GM12875 (cell line): Measurements from ENCODE around the gene EPB41.

ENCODE experiments used
- H3K4me3 ChIP-seq: one replicate; pipeline ENCODE4 v1.5.1; 2011; ENCODE audit warnings: low read depth, low read length, control low read depth
- TF ChIP-seq, protein P1 (sequence below): IDR thresholded peaks from 2 replicates; pipeline ENCODE4 v1.5.1; 2011; ENCODE audit warnings: low read depth, mild to moderate bottlenecking, control low read depth, inconsistent platforms, low read length, moderate library complexity, borderline replicate concordance; ENCODE audit not compliant: insufficient read depth

The EPB41 gene

GRCh38 chr1:28913786-28914227, 562 bp upstream of the EPB41 start:
- TF ChIP-seq, protein P1, sequence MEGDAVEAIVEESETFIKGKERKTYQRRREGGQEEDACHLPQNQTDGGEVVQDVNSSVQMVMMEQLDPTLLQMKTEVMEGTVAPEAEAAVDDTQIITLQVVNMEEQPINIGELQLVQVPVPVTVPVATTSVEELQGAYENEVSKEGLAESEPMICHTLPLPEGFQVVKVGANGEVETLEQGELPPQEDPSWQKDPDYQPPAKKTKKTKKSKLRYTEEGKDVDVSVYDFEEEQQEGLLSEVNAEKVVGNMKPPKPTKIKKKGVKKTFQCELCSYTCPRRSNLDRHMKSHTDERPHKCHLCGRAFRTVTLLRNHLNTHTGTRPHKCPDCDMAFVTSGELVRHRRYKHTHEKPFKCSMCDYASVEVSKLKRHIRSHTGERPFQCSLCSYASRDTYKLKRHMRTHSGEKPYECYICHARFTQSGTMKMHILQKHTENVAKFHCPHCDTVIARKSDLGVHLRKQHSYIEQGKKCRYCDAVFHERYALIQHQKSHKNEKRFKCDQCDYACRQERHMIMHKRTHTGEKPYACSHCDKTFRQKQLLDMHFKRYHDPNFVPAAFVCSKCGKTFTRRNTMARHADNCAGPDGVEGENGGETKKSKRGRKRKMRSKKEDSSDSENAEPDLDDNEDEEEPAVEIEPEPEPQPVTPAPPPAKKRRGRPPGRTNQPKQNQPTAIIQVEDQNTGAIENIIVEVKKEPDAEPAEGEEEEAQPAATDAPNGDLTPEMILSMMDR: no peak
- peak overlapping the region; percentile 46 for H3K4me3 ChIP-seq

DNA sequence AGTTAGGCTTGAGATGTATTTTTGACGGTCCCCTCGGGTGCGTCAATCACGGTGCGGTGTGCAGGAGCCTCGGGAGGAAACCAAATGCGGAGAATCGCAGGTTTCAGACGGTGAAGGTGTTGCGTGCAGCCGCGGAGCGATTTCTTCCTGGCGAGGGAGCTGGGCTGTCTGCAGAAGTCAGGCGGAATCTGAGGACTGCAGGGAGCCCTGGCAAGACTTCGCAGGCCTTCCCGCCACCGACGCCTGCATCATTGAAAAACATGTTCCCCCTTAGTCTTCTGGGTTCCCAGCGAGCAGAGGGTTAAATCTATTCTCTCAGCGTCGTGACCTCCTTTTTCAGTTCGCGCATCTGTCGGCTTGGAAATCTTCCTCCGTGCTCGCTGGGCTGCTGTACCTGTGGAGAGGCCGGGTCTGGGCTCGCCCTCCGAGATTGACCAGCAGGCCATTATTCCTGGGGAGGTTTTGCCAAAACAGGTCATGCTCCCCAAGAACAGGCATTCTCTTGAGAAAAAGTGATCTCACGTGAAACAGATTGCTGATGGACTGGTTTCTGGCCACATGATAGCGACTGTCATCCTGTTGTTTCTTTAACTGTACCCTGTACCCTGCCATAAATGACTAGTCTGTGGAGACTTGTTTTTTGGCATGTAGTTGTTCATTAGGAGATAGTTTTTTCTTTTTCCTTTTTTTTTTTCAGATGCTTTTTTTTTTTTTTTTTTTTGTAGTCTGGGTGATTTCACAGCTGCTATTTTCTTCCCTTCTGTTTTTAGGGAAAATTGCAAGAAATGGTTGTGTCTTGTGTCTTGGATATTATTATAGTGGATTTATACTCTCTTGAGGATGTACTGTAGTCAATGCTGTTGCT, 894 bp downstream of the EPB41 start:
- TF ChIP-seq, protein P1: no peak
- H3K4me3 ChIP-seq: peak overlapping the region; percentile 51

DNA sequence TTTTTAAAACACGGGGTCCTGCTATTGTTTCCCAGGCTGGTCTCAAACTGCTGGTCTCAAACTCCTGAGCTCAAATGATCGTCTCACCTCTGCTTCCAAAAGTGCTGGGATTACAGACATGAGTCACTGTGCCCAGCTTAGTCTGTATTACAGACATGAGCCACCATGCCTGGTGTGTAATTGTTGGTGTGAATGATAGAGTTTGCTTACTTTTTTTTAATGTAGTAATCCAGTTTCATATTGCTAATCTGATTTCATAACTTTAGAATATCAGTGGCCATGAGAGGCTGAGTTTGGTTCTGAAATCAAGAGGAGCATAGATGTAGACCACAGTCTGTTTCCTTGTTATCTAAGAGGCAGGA, 3.4 kb downstream of the EPB41 start:
- TF ChIP-seq, protein P1: no peak
- H3K4me3 ChIP-seq: no peak overlapping the region

- TF ChIP-seq, protein P1: no peak
- H3K4me3 ChIP-seq: no peak overlapping the region
These were observed 7.0 kb downstream of the EPB41 start for GRCh38 chr1:28921286-28921869.

GRCh38 chr1:28925350-28925891, 11.1 kb downstream of the EPB41 start:
- no peak overlapping the region for H3K4me3 ChIP-seq
- TF ChIP-seq, protein P1: no peak

DNA sequence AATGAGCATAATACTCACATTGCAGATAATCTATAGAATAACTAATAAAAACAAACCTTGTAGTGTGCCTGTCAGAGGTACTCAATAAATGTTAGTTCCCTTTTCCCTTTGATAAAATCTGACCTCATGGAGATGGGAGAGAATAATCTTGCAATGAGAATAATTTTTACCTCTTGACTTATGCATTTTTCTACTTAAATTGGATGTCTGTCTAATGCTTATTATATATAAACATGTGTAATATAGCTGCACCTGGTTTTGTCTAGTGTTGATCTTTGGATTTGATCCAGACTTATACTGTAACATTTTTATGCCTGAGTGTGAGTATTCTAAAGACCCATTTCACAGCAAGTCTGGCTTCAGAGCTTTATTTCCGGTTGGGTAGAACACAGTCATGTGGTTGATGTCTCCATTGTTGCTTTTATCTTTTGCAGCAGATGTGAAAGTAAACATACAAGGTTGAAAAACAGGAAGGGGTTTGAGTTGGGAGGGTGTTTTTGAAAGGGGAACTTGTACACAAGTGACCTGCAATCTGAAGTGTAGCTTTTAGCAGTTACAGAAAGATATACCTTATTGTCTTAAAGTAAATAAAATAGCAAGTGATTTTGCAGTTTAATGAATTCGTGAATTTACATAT, 12.4 kb downstream of the EPB41 start:
- TF ChIP-seq, protein P1: no peak
- H3K4me3 ChIP-seq: no peak overlapping the region
